Activated T-cell treated with anti-CD3 and anti-CD28 coated beads for 4 hours (primary cell): Measurements from ENCODE around the gene IFNGR2.
A peak's percentile ranks its signal among the peaks of the same experiment; 100 is the strongest.
"Not testable (repeated sequence)": the region's sequence is repeated elsewhere in the genome, so short reads cannot be mapped to it uniquely, and the experiment has no call there.

Experiments used
- DNase-seq: peaks from one replicate; pipeline ENCODE4 v3.0.0-alpha.2; 2020

IFNGR2 gene

GRCh38 chr21:33377221-33377920 lies 25.8 kb upstream of the IFNGR2 start:
- no peak for DNase-seq

- no peak for DNase-seq
These were observed 25.1 kb upstream of the IFNGR2 start for GRCh38 chr21:33378081-33378480.

DNA sequence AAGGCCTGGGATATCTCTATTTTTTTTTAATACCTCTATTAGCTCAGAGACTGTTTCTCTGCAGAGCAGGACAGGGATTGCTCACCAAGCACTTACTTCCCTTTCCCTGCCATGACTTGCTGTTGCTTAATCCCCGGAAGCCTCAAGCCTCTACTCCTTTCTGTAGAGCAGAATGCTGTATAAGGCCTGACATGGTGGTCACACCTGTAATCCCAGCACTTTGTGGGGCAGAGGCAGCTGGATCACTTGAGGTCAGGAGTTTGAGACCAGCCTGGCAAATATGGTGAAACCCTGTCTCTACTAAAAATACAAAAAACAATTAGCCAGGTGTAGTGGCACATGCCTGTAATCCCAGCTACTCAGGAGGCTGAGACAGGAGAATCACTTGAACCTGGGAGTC lies 23.3 kb upstream of the IFNGR2 start:
- not testable (repeated sequence) for DNase-seq

GRCh38 chr21:33380483-33380998 lies 22.7 kb upstream of the IFNGR2 start:
- DNase-seq, result peak; percentile 85

DNA sequence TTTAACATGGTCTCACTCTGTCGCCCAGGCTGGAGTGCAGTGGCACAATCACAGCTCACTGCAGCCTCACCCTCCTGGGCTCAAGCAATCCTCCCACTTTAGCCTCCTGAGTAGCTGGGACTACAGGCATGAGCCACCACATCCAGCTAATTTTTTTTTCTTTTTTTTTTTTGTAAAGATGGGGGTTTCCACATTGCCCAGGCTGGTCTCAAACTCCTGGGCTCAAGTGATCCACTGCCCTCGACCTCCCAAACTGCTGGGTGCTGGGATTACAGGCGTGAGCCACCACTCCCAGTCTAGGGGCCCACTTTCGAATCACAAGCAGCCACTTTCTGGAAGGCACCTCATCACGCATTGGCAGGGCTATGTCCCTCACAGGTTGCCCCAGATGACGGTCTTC lies 21.8 kb upstream of the IFNGR2 start:
- not testable (repeated sequence) for DNase-seq

- peak; percentile 54 for DNase-seq
These were observed 19.9 kb upstream of the IFNGR2 start for GRCh38 chr21:33383056-33383888.

GRCh38 chr21:33384841-33385331 lies 18.3 kb upstream of the IFNGR2 start:
- peak; percentile 21 for DNase-seq

DNA sequence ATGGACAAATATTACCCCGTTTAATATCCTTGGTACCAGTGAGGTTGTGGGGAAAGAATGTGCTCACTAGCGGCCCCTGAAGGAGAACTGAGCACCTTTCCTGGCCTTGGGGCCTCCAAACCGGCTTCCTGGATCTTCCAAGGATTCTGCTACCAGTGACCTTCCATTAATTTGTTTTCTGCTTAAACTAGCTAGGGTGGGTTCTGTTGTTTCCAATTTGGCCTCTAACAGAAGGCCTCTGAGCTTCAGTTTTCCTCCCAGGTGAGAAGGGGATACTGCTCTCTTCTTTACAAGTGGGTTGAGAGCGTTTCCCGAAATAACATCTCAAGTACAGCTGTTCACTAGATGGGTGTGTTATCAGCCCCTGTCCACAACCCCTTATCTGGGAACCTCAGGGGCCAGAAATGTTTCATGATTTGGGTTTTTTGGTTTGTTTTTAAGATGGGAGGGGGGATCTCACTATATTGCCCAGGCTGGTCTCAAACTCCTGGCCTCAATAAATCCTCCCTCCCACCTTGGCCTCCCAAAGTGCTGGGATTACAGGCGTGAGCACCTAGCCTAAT lies 16.9 kb upstream of the IFNGR2 start:
- DNase-seq, result no peak

DNA sequence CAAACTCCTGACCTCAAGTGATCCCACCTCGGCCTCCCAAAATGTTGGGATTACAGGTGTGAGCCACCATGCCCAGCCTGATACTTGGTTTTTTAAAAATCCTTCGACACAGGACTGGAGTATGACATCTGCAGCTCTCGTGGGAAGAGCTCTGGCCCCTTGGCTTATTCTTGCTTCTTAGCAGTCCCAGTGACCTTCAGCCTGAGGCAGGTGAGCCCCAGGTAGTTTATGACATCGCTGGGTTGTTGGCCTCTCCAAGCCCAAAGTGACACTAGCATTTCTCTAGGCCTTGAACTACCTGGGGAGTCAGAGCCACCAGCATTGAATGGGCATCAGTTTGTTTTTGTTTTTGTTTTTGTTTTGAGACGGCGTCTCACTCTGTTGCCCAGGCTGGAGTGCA lies 15.9 kb upstream of the IFNGR2 start:
- no peak for DNase-seq

DNA sequence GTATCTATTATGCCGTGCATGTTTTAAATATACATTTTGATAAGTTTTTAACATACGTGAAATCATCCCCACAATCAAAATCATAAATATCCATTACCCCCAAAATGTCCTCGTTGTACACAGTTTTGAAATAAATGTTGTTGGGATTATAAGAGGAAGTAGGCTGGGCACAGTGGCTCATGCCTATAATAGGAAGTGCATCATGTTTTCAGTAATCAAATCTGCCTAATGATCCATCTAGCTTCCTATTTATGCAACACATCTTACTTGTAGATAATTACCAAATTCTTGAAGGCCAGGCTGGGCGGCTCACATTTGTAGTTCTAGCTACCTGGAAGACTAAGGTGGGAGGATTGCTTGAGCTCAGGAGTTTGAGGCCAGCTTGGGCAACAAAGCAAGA lies 15.0 kb upstream of the IFNGR2 start:
- DNase-seq, result no peak

GRCh38 chr21:33390479-33390878 lies 12.7 kb upstream of the IFNGR2 start:
- no peak for DNase-seq

- DNase-seq, result no peak
These were observed 11.6 kb upstream of the IFNGR2 start for GRCh38 chr21:33391656-33392055.

DNA sequence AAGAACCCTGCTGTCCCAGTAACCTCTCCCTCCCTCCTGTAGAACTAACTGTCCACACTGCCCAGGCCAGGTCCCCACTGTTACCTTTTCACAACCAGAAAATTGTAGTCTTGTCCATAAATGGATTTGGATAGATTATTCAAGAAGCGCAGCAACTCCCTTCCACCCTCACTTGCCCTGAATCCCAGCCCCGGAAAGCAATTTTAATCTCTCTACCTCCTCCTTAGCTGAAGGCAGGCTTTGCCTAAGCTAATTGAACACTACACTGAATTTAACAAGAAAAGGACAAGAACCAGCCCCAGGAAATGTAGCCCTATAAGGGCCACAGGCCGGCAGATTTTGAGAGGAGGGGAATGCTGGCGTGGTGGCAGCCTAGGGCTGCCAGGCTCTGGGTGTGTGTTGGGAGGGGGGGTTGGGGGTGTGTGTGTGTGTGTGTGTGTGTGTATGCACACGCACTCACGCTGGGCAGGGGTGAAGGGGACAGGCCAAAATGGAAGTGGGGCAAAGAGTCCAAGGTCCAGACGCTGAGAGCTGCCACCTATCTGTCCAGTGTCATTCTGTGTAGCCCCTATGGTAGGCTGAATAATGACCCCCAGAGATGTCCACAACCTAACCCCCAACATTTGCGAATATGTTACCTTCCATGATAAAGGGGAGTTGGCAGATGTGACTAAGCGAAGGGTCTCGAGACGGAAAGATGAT lies 10.8 kb upstream of the IFNGR2 start:
- no peak for DNase-seq

GRCh38 chr21:33393348-33393747 lies 9.9 kb upstream of the IFNGR2 start:
- DNase-seq, result no peak

GRCh38 chr21:33394260-33394659 lies 9.0 kb upstream of the IFNGR2 start:
- no peak for DNase-seq

- no peak for DNase-seq
These were observed 7.3 kb upstream of the IFNGR2 start for GRCh38 chr21:33395891-33396331.

GRCh38 chr21:33396436-33396835 lies 6.8 kb upstream of the IFNGR2 start:
- no peak for DNase-seq

DNA sequence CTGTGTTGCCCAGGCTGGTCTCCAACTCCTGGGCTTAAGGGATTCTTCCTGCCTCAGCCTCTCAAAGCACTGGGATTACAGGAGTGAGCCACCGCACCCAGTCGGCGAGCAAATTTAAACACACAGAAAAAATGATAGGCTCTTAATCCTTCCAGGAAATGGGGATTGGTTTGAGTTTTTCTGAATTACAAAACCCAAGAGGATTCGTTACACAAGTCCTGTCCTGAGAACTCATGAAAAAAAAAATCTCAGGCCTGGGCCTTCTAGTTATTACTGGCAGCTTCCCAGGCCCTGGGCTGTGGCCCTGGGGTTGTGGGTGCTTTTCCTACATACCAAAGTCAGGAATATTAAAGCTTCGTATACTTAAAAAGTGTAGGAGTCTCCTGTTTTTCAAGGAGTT lies 6.3 kb upstream of the IFNGR2 start:
- DNase-seq, result no peak

- no peak for DNase-seq
These were observed 5.5 kb upstream of the IFNGR2 start for GRCh38 chr21:33397717-33398116.

DNA sequence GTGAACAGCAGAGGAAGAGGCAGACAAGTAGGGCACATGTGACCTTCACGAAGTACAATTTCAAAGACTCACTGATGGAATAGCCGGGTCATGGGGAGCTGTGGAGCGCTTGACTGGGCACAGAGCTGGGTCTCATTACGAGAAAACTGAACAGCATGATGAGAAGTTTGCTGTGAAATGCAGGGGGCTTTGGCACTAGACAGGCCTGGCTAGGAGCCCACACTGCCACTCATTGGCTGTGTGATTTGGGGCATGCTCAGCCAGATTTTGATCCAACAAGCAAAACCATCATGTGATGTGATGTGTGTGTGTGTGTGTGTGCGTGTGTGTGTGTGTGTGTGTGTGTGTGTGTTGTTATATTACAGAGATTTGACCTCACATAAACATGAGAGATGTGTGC lies 4.9 kb upstream of the IFNGR2 start:
- no peak for DNase-seq

DNA sequence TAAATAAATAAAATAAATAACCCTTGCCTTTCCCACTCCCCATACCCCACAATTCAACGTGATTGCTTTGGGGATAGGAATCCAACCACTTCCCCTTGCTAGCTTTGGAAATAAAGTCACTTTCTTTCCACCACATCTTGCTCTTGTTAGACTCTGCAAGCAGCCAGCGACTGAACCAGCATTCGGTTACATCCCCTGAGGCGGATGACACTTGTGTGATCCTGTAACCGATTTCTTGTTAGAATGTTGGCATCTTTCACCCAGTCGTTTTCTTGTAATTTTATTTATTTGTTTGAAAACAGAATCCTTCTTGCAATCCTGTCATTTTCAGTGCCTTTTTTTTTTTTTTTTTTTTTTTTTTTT lies 1.6 kb upstream of the IFNGR2 start:
- no peak for DNase-seq

DNA sequence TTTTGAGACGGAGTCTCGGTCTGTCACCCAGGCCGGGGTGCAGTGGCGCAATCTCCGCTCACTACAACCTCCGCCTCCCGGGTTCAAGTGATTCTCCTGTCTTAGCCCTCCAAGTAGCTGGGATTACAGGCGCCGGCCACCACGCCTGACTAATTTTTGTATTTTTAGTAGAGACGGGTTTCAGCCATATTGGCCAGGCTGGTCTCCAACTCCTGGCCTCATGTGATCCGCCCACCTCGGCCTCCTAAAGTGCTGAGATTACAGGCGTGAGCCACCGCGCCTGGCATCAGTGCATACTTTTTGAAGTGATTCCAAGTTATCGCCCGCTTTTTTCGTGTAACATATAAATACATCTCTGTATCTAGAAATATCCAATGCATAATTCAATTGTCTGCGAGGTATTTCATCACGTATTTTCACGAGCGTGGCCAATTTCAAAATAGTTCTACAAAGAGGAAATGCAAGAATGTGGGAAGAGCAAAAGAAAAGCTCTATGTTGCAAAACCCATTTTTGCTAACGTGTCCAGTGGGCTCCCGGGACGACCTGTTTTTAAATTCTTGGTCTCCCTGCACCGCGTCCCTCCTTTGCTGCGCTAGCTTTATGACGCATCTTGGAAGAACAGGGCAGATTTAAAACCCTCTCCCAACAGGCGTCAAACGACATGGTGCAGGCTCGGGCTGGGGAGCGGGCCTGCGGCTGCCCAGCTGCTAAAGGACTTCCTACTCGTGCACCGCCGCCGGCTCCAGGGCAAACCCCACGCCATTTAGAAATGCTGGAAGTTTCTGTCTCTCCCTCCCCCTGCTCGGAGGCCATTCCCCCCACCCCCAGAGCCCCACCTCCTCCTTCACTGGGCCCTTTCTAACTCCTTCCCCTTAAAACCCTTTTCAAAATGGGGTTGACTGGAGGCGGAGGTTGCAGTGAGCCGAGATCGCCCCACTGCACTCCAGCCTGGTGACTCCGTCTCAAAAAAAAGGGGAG lies 923 bp upstream of the IFNGR2 start:
- DNase-seq, result no peak
